Measurements from ENCODE around the gene CD101.

The CD101 gene

DNA sequence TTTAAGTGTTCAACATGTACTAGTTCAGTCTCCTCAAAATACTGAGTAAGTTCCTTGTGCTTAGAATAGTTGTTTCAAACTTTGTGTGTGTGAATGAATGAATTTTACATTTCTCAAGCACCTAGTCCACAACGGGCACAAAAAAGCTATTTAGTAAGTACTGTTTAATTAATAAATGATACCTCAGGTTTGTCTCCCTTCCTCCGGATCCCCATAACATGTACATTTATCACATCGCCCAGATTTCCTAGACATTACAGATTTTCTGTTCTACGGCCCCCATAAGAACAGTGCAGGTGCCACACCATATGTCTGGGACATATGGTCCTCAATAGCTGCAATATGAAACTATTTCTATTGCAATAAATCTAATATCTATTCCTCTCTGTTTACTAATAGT, 57.2 kb downstream of the CD101 start:
- H3K4me3 ChIP-seq (ENCODE audit: low read depth, low read length), result no peak overlapping the region
- ChIA-PET CTCF (interaction anchor here (1.0 to 5.9 kb wide), 7 partner anchors 9 to 484 kb away, joined by 3 to 90 read pairs (median 6); no protein-coding TSS in a partner anchor), POLR2A (no interaction called here)
- TF ChIP-seq CTCF (IDR thresholded peaks at IDR 0.05; ENCODE audit: insufficient read depth, low read length, missing control alignments), result no peak
- DNase-seq (ENCODE audit: low read depth, low spot score), result no peak

DNA sequence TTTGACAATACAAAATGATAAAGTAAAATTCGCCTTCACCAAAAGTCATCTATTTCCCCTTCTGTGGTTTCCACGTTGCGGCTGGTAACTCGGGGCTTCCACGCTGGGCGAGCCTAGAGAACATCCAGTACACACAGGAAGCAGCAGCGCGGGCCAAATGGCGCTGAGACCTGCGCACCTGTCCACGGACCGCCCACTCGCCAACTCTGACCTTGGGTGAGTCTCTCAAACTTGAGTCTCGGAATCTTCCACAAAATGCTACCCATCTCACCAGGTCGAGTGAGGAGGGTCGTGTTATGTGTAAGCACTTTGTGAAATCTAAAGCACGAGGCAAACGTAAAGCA, 57.7 kb downstream of the CD101 start:
- POLR2A ChIA-PET, result no interaction called here
- no peak for DNase-seq (ENCODE audit: low read depth, low spot score)
- CTCF ChIA-PET, result interaction anchor here (1.0 to 5.9 kb wide), 12 partner anchors 8 to 485 kb away, joined by 3 to 90 read pairs (median 10); no protein-coding TSS in a partner anchor
- peak overlapping the region; percentile 87 for H3K4me3 ChIP-seq (ENCODE audit: low read depth, low read length)
- TF ChIP-seq CTCF (IDR thresholded peaks at IDR 0.05; ENCODE audit: insufficient read depth, low read length, missing control alignments), result no peak

DNA sequence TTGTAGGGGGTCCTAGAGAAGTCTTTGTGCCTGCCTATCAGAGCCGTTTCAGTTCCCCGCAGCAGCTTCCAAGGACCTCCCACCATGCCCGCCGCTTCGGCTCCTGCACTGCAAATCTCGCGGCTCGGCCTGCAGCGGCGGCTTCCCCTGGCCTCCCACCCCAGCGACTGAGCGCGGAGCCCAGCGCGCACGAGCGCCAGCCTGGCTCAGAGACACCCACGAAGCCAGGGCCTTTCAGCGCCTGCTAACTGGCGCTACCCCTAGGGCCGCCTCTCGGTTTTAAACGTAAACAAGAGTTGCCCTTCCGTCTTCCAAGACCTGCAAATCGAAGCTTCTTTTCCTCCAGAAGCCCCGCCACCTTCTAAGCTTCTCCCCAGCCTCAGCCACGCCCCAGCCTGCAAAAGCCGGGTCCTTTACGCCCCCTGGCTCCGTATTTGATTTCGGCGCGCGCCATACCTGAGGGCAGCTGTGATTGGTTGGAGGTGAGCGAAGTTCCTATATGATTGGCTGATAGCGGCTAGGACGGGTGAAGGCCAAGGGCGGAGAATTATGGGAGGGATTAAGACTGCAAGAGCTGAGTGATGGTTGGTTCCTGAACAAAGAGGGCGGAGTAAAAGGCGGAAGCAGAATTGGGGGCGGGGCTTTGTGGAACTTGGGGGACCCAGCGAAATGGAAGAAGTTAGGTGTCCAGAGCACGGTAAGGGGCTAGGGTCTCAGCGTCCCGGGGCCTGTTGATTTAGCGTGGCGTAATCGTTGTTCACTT, 58.3 kb downstream of the CD101 start, which contains the start of gene TTF2:
Gene TTF2, plus strand, starts transcription at position 649 of the 763 bp plus-strand sequence. Its CDS starts 21 bp downstream, at position 670.
- POLR2A ChIA-PET, result interaction anchor here (0.6 to 1.3 kb wide), 4 partner anchors 18 to 363 kb away, joined by 3 to 5 read pairs (median 3); partner anchors contain the start of gene MAN1A2
- no peak for TF ChIP-seq CTCF (IDR thresholded peaks at IDR 0.05; ENCODE audit: insufficient read depth, low read length, missing control alignments)
- CTCF ChIA-PET, result interaction anchor here (0.7 to 5.9 kb wide), 23 partner anchors 9 to 485 kb away, joined by 3 to 90 read pairs (median 7); no protein-coding TSS in a partner anchor
- peak within 1 kb of the TSS; percentile 87 for H3K4me3 ChIP-seq (ENCODE audit: low read depth, low read length)
- DNase-seq (ENCODE audit: low read depth, low spot score), result peak; percentile 86

GRCh38 chr1:117060441-117061317, 59.1 kb downstream of the CD101 start:
- ChIA-PET POLR2A (interaction anchor here (0.8 to 1.3 kb wide), 3 partner anchors 17 to 307 kb away, joined by 3 to 5 read pairs (median 3); partner anchors contain the start of gene MAN1A2), CTCF (interaction anchor here (0.6 to 5.9 kb wide), 24 partner anchors 8 to 486 kb away, joined by 3 to 90 read pairs (median 6); no protein-coding TSS in a partner anchor)
- TF ChIP-seq CTCF (IDR thresholded peaks at IDR 0.05; ENCODE audit: insufficient read depth, low read length, missing control alignments), result no peak
- DNase-seq (ENCODE audit: low read depth, low spot score), result no peak
- H3K4me3 ChIP-seq (ENCODE audit: low read depth, low read length), result peak overlapping the region; percentile 87

DNA sequence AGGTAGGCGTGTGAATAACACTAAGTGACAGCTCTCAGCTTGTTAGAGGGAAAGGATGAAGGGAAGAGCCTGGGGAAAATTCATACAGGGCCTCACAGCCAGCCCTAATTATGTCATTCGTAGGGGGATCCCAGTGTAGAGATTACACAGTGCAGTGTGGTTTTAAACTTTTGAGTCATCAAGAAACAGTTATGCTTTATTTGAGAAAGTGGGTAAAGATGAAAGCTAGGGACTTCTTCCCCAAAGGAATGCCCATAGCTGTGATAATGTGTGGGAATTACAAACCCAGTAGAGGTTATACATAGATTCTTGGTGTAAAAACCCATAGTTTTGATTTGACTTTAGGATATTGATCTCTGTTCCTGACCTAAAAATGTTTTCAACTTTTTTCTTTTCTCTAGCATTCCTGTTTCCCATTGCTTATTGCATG, 60.4 kb downstream of the CD101 start:
- ChIA-PET CTCF (interaction anchor here (1.2 to 4.3 kb wide), 8 partner anchors 9 to 337 kb away, joined by 4 to 33 read pairs (median 6); no protein-coding TSS in a partner anchor), POLR2A (interaction anchor here (0.6 to 1.2 kb wide), 2 partner anchors 67 to 88 kb away, joined by 3 to 4 read pairs; no protein-coding TSS in a partner anchor)

More for the DNA sequence above, 60.4 kb downstream of the CD101 start:
- DNase-seq (ENCODE audit: low read depth, low spot score), result peak; percentile 53
- H3K4me3 ChIP-seq (ENCODE audit: low read depth, low read length), result no peak overlapping the region
- no peak for TF ChIP-seq CTCF (IDR thresholded peaks at IDR 0.05; ENCODE audit: insufficient read depth, low read length, missing control alignments)
